Measurements from ENCODE around the gene SPINK9.

GRCh38 chr5:148382961-148383360, 47.6 kb downstream of the SPINK9 start:
- TF ChIP-seq CTCF (IDR thresholded peaks at IDR 0.05) = no peak
- no peak for TF ChIP-seq POLR2AphosphoS5 (IDR thresholded peaks at IDR 0.05)
- no peak for TF ChIP-seq EP300 (IDR thresholded peaks at IDR 0.05)
- no peak for TF ChIP-seq POLR2A (IDR thresholded peaks at IDR 0.05)

Data from upper lobe of left lung (tissue), 4 donors.